IPS-18a (cell line): ENCODE measurements around the gene RANBP3.

ENCODE experiments used
- H3K27ac ChIP-seq: one replicate; pipeline ENCODE4 v1.5.1; 2013; ENCODE audit warnings: low read length
- H3K27me3 ChIP-seq: one replicate; pipeline ENCODE4 v1.6.1; 2013; ENCODE audit warnings: mild to moderate bottlenecking, low read length; ENCODE audit not compliant: control insufficient read depth, insufficient read depth
- H3K36me3 ChIP-seq: one replicate; pipeline ENCODE4 v1.6.1; 2013; ENCODE audit warnings: low read depth, low read length; ENCODE audit not compliant: control insufficient read depth
- H3K4me1 ChIP-seq: one replicate; pipeline ENCODE4 v1.6.1; 2013; ENCODE audit warnings: low read depth, low read length; ENCODE audit not compliant: control insufficient read depth
- H3K4me3 ChIP-seq: one replicate; pipeline ENCODE4 v1.5.1; 2013; ENCODE audit warnings: low read length
- H3K9ac ChIP-seq: one replicate; pipeline ENCODE4 v1.6.1; 2013; ENCODE audit warnings: mild to moderate bottlenecking, low read length, moderate library complexity
- H3K9me3 ChIP-seq: one replicate; pipeline ENCODE4 v1.6.1; 2013; ENCODE audit warnings: low read depth, low read length; ENCODE audit not compliant: control insufficient read depth

The RANBP3 gene

GRCh38 chr19:6003976-6004375 lies 26.0 kb upstream of the RANBP3 start:
- Histone ChIP-seq H3K9ac (no peak overlapping the region), H3K36me3 (no peaks in the 10 kb centered on the region), H3K4me3 (no peak overlapping the region), H3K9me3 (no peaks in the 10 kb centered on the region), H3K4me1 (no peaks in the 10 kb centered on the region), H3K27me3 (no peaks in the 10 kb centered on the region), H3K27ac (no peak overlapping the region)

- Histone ChIP-seq H3K9ac (no peak overlapping the region), H3K36me3 (no peaks in the 10 kb centered on the region), H3K4me3 (no peak overlapping the region), H3K27me3 (no peaks in the 10 kb centered on the region), H3K4me1 (no peaks in the 10 kb centered on the region), H3K9me3 (no peaks in the 10 kb centered on the region), H3K27ac (no peak overlapping the region)
These were observed 24.7 kb upstream of the RANBP3 start for GRCh38 chr19:6002591-6002990.

GRCh38 chr19:6000228-6000847 lies 22.4 kb upstream of the RANBP3 start:
- Histone ChIP-seq H3K4me1 (no peaks in the 10 kb centered on the region), H3K9ac (no peak overlapping the region), H3K27me3 (no peaks in the 10 kb centered on the region), H3K27ac (no peak overlapping the region), H3K36me3 (no peaks in the 10 kb centered on the region), H3K4me3 (no peak overlapping the region), H3K9me3 (no peaks in the 10 kb centered on the region)

- H3K4me1 ChIP-seq, result no peaks in the 10 kb centered on the region
- no peak overlapping the region for H3K27ac ChIP-seq
- H3K9me3 ChIP-seq, result no peaks in the 10 kb centered on the region
- no peaks in the 10 kb centered on the region for H3K36me3 ChIP-seq
- H3K27me3 ChIP-seq, result no peaks in the 10 kb centered on the region
- H3K9ac ChIP-seq, result no peak overlapping the region
- no peak overlapping the region for H3K4me3 ChIP-seq
These were observed 21.8 kb upstream of the RANBP3 start for GRCh38 chr19:5999693-6000092.

- Histone ChIP-seq H3K9ac (no peak overlapping the region), H3K4me3 (no peak overlapping the region), H3K4me1 (no peaks in the 10 kb centered on the region), H3K9me3 (no peaks in the 10 kb centered on the region), H3K27me3 (no peaks in the 10 kb centered on the region), H3K27ac (no peak overlapping the region), H3K36me3 (no peaks in the 10 kb centered on the region)
These were observed 19.4 kb upstream of the RANBP3 start for GRCh38 chr19:5997371-5997770.

GRCh38 chr19:5996623-5997320 lies 18.8 kb upstream of the RANBP3 start:
- no peaks in the 10 kb centered on the region for H3K36me3 ChIP-seq
- H3K9me3 ChIP-seq, result no peaks in the 10 kb centered on the region
- H3K4me1 ChIP-seq, result no peaks in the 10 kb centered on the region
- no peak overlapping the region for H3K27ac ChIP-seq
- H3K4me3 ChIP-seq, result no peak overlapping the region
- H3K27me3 ChIP-seq, result no peaks in the 10 kb centered on the region
- no peak overlapping the region for H3K9ac ChIP-seq

GRCh38 chr19:5996102-5996501 lies 18.2 kb upstream of the RANBP3 start:
- Histone ChIP-seq H3K9me3 (no peaks in the 10 kb centered on the region), H3K9ac (no peak overlapping the region), H3K36me3 (no peaks in the 10 kb centered on the region), H3K27me3 (no peaks in the 10 kb centered on the region), H3K27ac (no peak overlapping the region), H3K4me3 (no peak overlapping the region), H3K4me1 (no peaks in the 10 kb centered on the region)

GRCh38 chr19:5995606-5996005 lies 17.7 kb upstream of the RANBP3 start:
- H3K36me3 ChIP-seq, result no peaks in the 10 kb centered on the region
- H3K9me3 ChIP-seq, result no peaks in the 10 kb centered on the region
- no peaks in the 10 kb centered on the region for H3K4me1 ChIP-seq
- no peak overlapping the region for H3K4me3 ChIP-seq
- no peaks in the 10 kb centered on the region for H3K27me3 ChIP-seq
- no peak overlapping the region for H3K9ac ChIP-seq
- no peak overlapping the region for H3K27ac ChIP-seq

- H3K27me3 ChIP-seq, result no peaks in the 10 kb centered on the region
- no peaks in the 10 kb centered on the region for H3K36me3 ChIP-seq
- no peak overlapping the region for H3K4me3 ChIP-seq
- no peaks in the 10 kb centered on the region for H3K9me3 ChIP-seq
- no peak overlapping the region for H3K27ac ChIP-seq
- no peak overlapping the region for H3K9ac ChIP-seq
- no peaks in the 10 kb centered on the region for H3K4me1 ChIP-seq
These were observed 16.6 kb upstream of the RANBP3 start for GRCh38 chr19:5994405-5995165.

- no peak overlapping the region for H3K9ac ChIP-seq
- H3K4me3 ChIP-seq, result no peak overlapping the region
These were observed 15.9 kb upstream of the RANBP3 start for GRCh38 chr19:5993648-5994358.

GRCh38 chr19:5993201-5993600 lies 15.3 kb upstream of the RANBP3 start:
- H3K4me3 ChIP-seq, result no peak overlapping the region
- no peak overlapping the region for H3K9ac ChIP-seq
- H3K27me3 ChIP-seq, result no peaks in the 10 kb centered on the region
- no peaks in the 10 kb centered on the region for H3K4me1 ChIP-seq
- no peaks in the 10 kb centered on the region for H3K9me3 ChIP-seq
- H3K27ac ChIP-seq, result no peak overlapping the region
- no peaks in the 10 kb centered on the region for H3K36me3 ChIP-seq

More at GRCh38 chr19:5993648-5994358, 15.9 kb upstream of the RANBP3 start:
- no peak overlapping the region for H3K27ac ChIP-seq
- H3K27me3 ChIP-seq, result no peaks in the 10 kb centered on the region
- H3K36me3 ChIP-seq, result no peaks in the 10 kb centered on the region
- no peaks in the 10 kb centered on the region for H3K4me1 ChIP-seq
- H3K9me3 ChIP-seq, result no peaks in the 10 kb centered on the region
